GM18858 (cell line): ENCODE data around the gene STIM1.

Experiments
- ATAC-seq: cut with Tn5 transposase; IDR thresholded peaks from one replicate; pipeline ENCODE4 v1.9.1; 2021; ENCODE audit not compliant: unreplicated experiment

The STIM1 gene

DNA sequence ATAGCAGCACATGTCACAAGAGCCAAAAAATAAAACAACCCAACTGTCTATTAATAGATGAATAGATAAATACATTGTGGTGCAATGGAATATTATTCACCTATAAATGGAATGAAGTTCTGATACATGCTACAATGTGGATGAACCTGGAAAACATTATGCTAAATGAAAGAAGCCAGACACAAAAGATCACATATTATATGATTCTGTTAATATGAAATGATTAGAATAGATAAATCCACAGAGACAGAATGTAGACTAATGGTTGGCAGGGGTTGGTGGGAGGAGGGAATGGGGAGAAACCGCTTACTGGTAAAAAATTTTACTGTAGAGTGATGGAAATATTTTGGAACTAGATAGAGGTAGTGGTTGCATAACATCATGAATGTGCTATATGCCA, 206.2 kb downstream of the STIM1 start:
- no peak for ATAC-seq

DNA sequence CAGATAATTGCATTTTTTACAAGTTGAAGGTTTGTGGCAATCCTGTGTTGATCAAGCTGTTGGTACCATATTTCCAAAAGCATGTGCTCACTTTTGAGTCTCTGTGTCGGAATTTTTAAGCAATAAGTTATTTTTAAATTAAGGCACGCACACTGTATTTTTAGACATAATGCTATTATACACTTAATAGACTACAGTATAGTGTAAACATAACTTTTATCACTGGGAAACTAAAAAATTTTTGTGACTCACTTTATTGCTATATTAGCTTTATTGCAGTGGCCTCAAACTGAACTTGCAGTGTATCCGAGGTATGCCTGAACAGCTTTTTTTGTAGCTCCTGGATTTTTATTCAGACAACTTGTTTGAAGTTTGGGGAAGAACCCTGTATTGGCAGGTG, 207.9 kb downstream of the STIM1 start:
- ATAC-seq, result no peak

DNA sequence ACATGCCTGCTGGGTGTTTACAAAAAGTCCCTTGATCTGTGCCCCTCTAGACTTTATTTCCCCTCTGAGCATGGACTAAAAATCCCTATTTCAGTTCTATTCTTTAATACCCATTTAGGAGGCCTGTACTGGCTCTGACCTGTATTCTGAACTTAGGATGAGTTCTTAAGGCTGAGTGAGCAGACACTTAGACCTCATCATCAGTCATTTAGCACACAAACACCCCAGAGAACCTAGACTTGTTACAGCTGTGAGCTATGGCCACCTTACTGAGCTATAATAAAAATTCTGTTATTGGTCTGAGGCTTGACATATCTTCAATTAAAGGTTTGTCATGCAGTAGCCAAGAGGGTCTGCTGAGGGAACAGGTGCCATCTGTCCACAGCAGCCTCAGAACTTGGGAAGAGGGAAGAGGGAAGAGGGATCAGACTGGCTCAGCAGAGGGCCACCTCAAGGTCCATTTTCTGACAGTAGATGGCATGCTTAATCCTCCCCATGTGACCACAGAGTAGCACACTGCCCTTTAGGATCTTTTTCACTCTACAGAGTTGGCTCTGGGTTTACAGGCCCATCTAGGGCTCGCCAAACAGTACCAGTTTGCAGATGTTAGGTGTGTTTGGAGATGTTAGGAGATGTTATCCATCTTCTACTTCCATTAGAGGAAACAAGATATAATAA, 209.0 kb downstream of the STIM1 start:
- no peak for ATAC-seq

DNA sequence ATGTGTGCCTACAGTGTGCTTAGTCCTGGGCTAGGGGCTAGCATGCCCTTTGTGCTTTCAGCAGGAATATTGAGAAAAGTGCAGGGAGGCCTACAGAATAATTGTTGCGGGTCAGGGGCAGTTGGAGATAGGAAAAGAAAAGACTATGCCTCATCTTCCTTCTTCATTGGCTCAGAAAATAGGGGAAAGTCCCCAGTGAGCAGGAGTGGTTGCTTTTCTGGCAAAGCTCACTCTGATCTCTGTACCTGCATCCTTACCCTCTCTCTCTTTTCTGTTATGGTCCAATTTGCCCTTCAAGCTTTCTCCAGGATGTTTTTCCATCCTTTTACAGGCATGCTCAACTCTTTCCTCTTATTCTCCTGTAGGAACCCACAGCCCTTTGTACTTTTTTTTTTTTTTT, 209.6 kb downstream of the STIM1 start:
- ATAC-seq, result no peak

DNA sequence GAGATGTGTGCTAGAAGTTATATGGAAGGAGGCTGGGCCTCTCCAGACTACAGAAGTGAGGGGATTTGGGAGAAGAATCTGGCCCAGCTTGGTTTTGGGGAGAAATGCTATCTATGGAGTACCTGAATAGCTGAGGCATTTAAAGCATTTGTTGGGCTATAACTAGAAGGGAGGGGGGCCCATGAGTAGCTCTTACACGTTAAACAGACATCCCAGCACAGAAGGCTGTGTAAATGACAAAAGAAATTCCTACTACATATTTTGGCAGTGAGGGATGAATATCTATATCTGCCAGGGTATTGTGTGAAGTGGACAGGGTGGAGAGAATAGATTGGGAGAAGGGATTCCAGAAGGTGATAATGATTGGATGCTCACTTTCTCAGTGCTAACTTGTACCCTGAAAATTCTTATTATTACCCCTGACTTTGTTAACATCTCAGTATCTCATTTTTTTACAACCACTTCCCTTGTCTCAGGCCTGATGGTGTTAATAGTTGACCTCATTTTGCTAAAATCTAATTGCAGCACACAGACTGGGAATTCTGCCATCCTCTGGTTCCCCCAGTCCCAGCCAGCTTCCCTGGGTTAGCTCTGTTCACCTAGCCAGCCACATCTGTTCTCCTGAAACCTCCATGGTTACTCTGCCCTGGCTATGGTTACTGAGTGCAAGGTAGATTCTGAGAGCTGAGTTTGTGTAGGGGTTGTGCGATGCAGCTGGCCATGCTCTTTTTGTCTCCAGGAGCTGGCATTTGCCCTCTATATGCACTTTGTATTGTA, 210.3 kb downstream of the STIM1 start:
- no peak for ATAC-seq

DNA sequence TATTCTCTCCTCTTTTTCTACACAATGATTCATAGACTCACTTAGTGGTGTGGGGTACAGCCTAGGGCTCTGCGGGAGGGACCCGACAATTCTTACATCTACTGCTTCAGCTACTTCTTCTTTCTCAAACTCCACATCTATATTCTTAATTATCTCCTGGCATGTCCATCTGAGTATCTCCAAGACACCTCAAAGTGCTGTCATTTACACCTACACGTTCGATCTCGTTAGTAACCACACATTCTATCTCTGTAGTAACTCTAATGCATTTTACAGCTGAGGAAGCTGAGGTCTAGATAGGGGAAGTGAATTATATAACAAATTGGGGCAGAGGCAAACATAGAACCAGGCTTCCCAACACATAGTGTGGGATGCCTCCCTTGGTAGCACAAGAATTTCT, 211.4 kb downstream of the STIM1 start:
- no peak for ATAC-seq

DNA sequence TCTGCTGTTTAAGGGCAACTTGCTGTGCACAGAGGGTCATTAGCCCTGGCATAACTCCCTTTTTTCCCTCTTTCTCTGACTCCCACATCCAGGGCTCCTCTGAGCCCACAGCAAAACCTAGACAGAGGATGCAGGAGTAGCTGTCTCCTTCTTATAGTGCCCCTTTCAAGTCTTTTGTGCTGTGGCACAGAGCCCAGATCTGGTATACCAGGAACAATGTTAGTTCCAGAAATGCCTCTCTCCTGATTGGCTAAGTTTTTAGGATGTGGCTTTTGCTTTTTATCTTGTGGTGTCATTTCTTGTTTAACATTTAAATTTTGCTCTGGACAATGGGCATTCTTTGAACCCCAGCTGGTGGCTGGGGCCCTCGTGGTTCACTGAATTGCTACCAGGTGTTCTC, 213.5 kb downstream of the STIM1 start:
- no peak for ATAC-seq

DNA sequence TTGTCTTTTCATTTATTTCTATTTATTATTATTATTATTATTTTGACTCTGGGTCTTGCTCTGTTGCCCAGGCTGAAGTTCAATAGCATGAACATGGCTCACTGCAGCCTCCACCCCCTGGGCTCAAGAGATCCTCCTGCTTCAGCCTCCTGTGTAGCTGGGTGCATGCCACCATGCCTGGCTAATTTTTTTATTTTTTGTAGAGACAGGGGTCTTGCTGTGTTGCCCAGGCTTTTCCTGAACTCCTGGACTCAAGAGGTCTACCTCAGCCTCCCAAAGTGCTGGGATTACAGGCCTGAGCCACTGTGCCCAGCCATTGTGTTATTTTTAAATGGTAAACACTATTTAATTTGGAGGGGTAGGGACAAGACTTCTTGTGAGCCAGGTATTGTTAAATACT, 215.9 kb downstream of the STIM1 start:
- no peak for ATAC-seq

DNA sequence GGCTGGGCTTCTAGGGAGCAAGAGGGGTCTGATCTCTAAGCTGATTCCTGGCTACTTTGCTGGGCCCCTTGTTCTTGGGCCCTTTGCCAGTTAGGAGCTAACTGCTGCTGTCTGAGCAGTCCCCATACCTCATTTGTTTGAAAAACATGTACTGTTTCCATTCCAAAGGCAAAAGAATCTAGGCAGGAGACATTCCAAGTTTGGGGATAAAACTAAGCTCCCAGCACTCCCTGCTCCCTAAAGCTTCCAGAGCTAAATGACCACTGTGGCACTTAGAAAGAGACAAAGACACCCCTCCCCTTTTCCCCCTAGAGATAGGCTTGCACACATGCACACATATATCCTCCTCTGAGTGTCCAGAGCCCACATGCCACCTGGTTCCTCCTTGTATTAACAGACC, 216.4 kb downstream of the STIM1 start:
- ATAC-seq, result no peak

DNA sequence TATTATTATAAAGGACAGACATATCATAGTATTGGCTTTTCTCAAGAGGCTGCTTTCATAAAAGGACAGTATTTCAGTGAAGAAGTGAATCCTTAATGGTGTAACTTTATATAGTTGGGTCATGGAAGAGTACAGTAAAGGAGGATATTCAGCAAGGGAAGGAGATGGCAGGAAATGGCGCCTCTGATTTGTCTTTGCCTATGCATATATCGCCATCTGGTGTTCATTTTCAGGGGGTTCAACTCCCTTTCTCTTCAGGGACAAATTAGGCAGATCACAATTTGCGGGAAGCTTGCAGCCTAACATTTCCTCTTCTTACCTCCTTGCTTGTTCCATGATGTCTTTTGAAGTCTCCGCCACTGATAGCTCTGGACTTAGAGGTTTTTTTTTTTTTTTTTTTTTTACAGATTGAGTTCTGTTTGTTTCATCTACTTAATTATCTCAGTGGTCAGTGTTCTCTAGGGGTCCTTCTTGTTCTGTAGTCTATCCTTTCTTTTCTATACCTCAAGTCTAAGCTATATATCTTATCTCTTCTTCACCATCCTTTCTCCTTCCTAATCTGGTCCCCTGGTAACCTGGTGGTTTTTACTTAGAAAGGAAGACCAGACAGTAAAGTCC, 217.3 kb downstream of the STIM1 start:
- no peak for ATAC-seq

DNA sequence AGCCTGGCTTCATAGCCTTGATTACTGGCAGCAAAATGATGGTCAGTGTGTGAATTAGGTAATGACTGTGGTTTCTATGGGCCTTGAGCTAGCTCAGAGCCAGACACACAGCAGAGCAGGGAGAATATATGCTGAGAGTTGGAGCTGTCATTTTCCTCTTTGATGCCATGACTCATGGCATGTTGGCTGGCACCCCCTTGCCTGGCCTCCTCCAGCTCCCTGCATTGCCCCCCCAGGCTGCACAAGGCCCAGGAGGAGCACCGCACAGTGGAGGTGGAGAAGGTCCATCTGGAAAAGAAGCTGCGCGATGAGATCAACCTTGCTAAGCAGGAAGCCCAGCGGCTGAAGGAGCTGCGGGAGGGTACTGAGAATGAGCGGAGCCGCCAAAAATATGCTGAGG, 218.8 kb downstream of the STIM1 start:
- ATAC-seq, result no peak

DNA sequence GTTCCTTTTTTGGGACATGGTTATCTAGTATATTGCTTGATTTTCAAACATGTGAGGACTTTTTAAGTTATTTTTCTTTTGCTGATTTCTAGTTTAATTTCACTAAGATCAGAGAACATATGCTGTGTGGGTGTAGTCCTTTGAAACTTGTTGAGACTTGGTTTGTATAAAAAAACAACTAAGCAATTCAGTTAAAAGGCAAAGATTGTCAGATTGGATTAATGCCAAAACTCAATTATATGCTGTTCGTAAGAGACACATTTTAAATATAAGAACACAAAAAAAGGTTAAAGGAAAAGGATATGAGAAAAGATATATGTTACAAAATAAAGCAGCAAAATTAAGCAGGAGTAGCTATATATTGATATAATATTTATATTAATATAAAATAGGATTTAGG, 221.3 kb downstream of the STIM1 start:
- ATAC-seq, result no peak

DNA sequence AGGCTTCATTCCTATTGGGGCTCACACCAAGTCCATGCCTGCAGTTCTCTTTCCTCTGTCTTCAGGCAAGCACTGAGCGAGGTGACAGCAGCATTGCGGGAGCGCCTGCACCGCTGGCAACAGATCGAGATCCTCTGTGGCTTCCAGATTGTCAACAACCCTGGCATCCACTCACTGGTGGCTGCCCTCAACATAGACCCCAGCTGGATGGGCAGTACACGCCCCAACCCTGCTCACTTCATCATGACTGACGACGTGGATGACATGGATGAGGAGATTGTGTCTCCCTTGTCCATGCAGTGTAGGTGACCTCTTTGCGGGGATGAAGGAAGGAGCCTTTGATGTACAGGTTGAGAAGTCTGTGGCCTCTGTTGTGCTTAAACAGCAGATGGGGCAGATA, 227.7 kb downstream of the STIM1 start:
- no peak for ATAC-seq

DNA sequence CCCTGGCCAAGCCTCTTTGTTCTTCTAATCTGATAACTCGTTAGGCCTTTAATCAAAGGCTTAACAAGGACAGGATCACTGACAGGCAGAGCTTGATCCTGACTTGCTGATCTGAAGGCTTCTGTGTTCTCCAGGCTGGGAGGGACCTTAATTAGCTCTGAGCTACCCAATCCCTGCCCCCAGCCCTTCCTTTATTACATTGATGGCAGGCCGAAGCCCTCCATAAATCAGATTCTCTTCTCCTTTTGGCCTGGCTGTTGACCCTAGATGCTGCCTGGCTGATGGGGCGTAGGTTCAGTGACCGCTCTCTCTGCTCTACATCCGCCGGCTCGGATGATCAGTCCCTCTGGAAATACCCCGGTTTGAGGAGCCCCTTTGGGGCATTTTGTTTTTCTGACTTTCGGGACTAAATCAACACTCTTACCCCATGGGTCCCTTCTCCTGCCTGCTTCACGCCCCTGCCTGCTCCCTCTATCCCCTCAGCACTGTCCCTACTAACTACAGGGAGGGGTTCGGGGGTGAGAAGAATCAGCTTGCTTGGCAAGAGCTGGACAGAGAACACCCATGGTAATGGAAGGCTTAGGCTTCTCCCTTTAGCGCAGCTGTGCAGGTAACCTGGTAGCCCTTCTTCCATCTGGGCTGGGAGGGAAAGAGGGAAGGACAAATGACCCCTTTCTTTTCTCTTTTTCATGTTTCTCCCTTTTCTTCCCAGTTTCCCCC, 229.1 kb downstream of the STIM1 start:
- no peak for ATAC-seq

DNA sequence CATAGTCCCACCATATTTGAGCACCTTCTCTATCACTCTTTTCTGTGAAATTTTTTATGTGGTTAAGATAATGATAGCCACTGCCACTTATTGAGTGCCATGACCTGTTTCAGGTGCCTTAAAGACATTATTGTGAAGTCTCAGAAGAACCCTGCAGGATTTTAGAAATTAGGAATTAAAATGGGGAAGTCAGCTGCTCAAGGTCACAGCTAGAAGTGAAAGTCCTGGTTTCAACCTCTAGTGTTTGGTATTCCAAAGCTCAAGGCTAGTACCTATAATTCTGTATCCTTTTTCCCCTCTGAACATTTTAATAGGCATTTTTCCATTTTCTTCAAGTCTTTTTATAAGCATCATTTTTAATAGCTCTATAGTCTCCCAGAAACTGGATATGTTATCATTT, 230.1 kb downstream of the STIM1 start:
- no peak for ATAC-seq

DNA sequence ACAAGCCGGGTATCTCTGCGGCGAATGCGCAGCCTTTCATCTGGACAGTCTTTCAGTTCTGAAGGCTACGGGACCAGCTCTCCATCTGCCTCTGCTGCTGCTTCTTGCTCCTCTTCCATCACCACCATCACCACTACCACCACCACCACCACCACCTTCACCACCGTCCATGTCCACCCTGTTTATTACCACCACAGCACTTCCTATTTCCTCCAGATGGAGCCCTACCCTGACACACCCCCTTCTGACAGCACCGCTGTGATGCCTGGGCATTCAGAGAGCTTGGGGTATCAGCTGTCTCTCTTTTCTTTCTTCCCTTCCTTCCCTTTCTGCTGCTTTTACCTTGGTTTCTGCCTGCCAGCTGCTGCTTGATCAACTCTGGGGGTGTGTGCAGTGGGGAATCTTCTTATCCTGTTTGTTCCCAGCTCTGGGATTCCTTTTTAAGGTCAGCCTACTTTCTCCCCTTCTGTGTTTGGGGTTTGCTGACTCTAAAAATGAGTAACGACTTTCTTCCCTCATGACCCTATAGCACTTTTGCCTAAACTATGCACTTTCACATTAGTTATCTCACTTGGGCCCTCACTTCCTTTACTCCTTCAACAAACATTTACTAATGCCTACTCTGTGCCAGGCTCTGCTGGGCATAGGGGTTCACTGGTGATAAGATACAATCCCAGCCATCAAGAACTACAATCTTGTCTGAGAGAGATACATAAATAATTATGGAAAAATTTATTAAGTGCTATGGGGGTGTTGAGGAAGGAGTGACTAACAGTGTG, 231.3 kb downstream of the STIM1 start:
- ATAC-seq, result no peak

DNA sequence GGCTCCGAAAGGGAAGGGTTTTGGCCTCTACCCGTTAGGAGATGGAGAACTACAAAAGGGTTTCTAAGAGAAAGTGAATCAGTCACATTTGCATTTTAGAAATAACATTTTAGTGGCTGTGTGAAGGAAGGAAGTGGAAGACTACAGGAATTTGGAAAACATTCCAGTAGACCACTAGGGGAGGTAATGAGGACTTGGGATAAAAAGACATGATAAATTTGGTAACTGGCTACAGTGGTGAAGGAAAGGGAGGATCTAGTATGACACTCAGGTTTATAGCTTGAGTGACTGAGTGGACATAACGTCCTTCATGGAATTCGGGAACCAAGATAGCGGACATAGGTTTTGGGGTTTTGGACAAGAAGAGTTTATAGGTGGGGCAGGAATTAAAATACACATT, 232.1 kb downstream of the STIM1 start:
- no peak for ATAC-seq

DNA sequence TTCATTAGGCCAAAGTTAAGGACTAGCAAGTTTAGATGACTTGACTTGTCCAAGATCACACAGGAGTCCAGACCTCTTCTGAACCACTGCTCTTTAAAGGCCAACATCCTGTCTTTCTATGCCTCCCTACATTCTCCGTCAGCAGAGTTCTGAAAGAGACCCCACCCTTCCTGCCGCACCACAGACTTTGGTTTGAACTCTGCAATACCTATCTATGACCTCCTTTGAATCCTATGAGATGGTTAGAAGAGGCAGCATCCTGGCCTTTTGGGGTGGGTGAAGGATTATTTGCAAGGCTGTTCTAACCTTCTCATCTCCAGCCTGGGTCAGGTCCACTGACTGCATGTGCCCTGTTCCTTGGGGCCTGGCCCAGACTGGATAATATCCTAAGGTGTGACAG, 234.8 kb downstream of the STIM1 start:
- ATAC-seq, result no peak

DNA sequence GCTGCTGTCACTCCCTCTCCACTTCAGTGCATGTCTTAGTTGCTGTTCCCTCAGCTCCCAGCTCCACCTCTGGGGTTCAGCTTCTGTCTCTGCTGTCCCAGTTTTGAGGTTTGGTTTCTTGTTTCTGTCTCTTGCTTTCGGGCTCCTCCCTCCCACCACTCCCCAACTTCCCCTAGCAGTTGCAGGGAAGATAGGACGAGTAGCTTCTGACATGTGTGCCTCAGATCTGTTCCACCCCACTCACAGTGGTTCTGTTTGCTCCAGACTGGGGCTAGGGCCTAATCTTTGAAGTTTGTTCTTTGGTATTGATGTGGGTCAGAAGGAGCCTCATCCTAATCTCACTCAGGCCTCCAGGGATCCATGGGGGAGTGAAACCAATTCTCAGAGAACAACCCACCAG, 236.6 kb downstream of the STIM1 start:
- ATAC-seq, result no peak

DNA sequence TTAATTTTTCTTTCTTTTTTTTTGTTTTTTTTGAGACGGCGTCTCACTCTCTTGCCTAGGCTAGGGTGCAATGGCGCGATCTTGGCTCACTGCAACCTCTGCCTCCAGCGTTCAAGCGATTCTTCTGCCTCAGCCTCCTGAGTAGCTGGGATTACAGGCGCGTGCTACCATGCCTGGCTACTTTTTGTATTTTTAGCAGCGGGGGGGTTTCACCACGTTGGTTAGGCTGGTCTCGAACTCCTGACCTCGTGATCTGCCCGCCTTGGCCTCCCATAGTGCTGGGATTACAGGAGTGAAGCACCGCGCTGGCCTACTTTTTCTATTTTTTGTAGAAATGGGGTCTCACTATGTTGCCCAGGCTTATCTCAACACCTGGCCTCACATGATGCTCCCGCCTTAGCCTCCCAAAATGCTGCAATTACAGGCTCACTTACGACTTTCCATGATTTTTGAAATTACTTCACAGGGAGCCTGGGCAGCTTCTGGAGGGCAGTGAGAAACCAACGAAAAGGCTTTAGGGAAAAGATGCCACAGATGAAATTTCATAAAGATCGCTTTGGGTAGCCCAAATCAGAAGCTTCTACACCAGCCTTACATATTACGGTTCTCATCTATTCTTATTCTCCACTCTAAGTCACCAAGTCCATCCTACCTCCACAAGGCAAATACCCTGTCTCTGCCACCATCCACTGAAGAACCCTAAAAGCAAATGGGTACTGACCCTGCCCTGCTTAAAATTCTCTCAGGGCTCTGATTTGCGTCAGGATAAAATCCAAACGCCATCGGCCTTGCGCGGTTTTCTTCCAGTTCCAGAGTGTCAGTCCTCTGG, 238.3 kb downstream of the STIM1 start:
- ATAC-seq, result no peak
